Sigmoid colon (tissue), 7 donors: Measurements from ENCODE around the gene SORCS2. TPM values are rescaled to one million over a fixed set of nuclear protein-coding genes. Genes with fewer than 3 reads are reported as not detected.

Experiments
- DNase-seq: peaks from one replicate; pipeline ENCODE4 v3.0.0-alpha.2; 2019
- H3K27ac ChIP-seq, 4 donors: fragments of 200-600 bp; sonication (generic); one replicate each; pipeline ENCODE4 v1.5.1; 2016 to 2019; ENCODE audit warnings: mild to moderate bottlenecking in 1 of 4
- H3K27me3 ChIP-seq, 3 donors: fragments of 200-600 bp; sonication (generic); one replicate each; pipeline ENCODE4 v1.5.1; 2019; ENCODE audit warnings: mild to moderate bottlenecking in 1 of 3
- H3K36me3 ChIP-seq, 4 donors: fragments of 200-600 bp; sonication (generic); one replicate each; pipeline ENCODE4 v1.5.1; 2016 to 2019
- H3K4me1 ChIP-seq, 4 donors: fragments of 200-600 bp; sonication (generic); one replicate each; pipeline ENCODE4 v1.5.1; 2017 to 2019
- H3K4me3 ChIP-seq, 4 donors: fragments of 200-600 bp; sonication (generic); one replicate each; pipeline ENCODE4 v1.5.1; 2017 to 2019; ENCODE audit warnings: mild to moderate bottlenecking in 2 of 4, moderate library complexity in 1 of 4
- H3K9me3 ChIP-seq, 4 donors: fragments of 200-600 bp in 3 of 4; sonication (generic) in 3 of 4; one replicate each; pipeline versions ENCODE4 v1.5.1 to v1.6.1; 2013 to 2019
- EP300 ChIP-seq, 4 donors: sonication (generic); formaldehyde crosslinking; IDR thresholded peaks; one replicate each; pipeline ENCODE4 v1.6.1; 2017; ENCODE audit warnings: antibody characterized with exemption in 4 of 4
- POLR2A ChIP-seq, 2 donors: fragments of 450-650 bp; IDR thresholded peaks; one replicate each; pipeline ENCODE4 v1.6.1; 2016; ENCODE audit warnings: antibody characterized with exemption in 2 of 2, mild to moderate bottlenecking in 2 of 2, moderate library complexity in 2 of 2
- POLR2AphosphoS5 ChIP-seq, 4 donors: sonication (generic); formaldehyde crosslinking; IDR thresholded peaks; one replicate each; pipeline ENCODE4 v1.6.1; 2017; ENCODE audit warnings: antibody characterized with exemption in 4 of 4
- WGBS, 2 donors: extraction: QIAGEN DNeasy Blood & Tissue Kit; methylation state at CpG; one replicate each; pipeline ENCODE4 v1.1.7; 2013; 5-methylcytosine and 5-hydroxymethylcytosine counted together
- intact Hi-C: fragments of 100-400 bp; cut with DNase I; formaldehyde crosslinking; loops from one replicate; pipeline ENCODE4 v1.15.1; 2023
- polyA plus RNA-seq, 3 donors: library from polyadenylated mRNA; stranded (reverse); fragments of 200-250 nt; gene quantifications; one replicate each; pipeline ENCODE4 v1.2.3, GENCODE V29; 2013
- total RNA-seq, 4 donors: library from RNA; depleted of rRNA; stranded (reverse); fragments of >200 nt; gene quantifications; one replicate each; pipeline ENCODE4 v1.1.0, GENCODE V29; 2016
- TF ChIP-seq, protein P1 (sequence below), 4 experiments: fragments of 450-650 bp in 3 of 4; fragments of 200-600 bp in 1 of 4; IDR thresholded peaks; one replicate each; pipeline ENCODE4 v1.5.1; 2016 to 2019; ENCODE audit warnings: antibody characterized with exemption in 4 of 4, mild to moderate bottlenecking in 3 of 4, moderate library complexity in 2 of 4
- donor health status: healthy with polysubstance abuse.
- donor health status: Bipolar disorder and iron deficiency.
- donor health status: healthy.

Gene SORCS2
- total and polyA plus RNA-seq, 7 donors: 1.8 to 6.4 (median 3.9) TPM; not detected in 2

DNA sequence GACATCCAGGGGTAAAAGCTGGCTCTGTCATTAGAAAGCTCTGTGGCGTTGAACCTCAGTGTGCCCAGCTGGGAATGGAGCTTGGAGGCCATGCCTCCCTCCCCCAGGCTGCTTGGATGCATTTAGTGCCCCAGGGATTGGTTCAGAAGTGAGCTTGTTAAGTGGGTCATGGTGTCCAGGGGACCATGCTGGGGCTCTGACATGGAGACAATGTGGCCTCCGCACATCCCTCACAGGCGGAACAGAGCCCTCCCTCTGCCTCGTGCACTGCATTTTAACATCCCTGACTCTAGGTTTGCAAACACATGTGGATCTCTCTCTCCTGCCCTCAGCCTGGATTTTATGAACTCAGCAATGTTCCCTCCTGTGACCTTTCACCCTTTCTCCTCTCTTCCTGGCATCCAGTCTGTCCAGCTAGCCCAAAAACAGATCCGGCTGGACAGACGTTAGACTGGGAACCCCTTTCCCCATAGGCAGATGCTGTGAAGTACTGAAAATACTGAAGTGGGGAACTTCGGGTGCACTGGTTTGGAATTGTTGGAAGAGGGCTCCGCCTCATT, 81.5 kb downstream of the SORCS2 start:
- no peak overlapping the region for H3K4me3 ChIP-seq
- DNase-seq: no peak
- WGBS, 2 donors: 68 to 83% methylated on average over 8 of the region's 8 CpGs
- H3K27me3 ChIP-seq: no peaks in the 10 kb centered on the region
- H3K27ac ChIP-seq: no peak overlapping the region
- TF ChIP-seq POLR2A (IDR thresholded peaks at IDR 0.05) (no peak), POLR2AphosphoS5 (IDR thresholded peaks at IDR 0.05) (no peak), EP300 (IDR thresholded peaks at IDR 0.05) (no peak)
- TF ChIP-seq, protein P1, sequence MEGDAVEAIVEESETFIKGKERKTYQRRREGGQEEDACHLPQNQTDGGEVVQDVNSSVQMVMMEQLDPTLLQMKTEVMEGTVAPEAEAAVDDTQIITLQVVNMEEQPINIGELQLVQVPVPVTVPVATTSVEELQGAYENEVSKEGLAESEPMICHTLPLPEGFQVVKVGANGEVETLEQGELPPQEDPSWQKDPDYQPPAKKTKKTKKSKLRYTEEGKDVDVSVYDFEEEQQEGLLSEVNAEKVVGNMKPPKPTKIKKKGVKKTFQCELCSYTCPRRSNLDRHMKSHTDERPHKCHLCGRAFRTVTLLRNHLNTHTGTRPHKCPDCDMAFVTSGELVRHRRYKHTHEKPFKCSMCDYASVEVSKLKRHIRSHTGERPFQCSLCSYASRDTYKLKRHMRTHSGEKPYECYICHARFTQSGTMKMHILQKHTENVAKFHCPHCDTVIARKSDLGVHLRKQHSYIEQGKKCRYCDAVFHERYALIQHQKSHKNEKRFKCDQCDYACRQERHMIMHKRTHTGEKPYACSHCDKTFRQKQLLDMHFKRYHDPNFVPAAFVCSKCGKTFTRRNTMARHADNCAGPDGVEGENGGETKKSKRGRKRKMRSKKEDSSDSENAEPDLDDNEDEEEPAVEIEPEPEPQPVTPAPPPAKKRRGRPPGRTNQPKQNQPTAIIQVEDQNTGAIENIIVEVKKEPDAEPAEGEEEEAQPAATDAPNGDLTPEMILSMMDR (IDR thresholded peaks at IDR 0.05): no peak
- intact Hi-C loops: no loop called here
- no peaks in the 10 kb centered on the region for H3K4me1 ChIP-seq
- no peaks in the 10 kb centered on the region for H3K9me3 ChIP-seq
- no peaks in the 10 kb centered on the region for H3K36me3 ChIP-seq

GRCh38 chr4:7275067-7275466, 82.7 kb downstream of the SORCS2 start:
- WGBS, 2 donors: 81 to 91% methylated on average over 5 of the region's 5 CpGs
- Histone ChIP-seq H3K27ac (no peak overlapping the region), H3K4me3 (no peak overlapping the region), H3K36me3 (no peaks in the 10 kb centered on the region), H3K9me3 (no peaks in the 10 kb centered on the region), H3K27me3 (no peaks in the 10 kb centered on the region), H3K4me1 (no peaks in the 10 kb centered on the region)
- TF ChIP-seq, protein P1 (IDR thresholded peaks at IDR 0.05): no peak
- TF ChIP-seq EP300 (IDR thresholded peaks at IDR 0.05) (no peak), POLR2AphosphoS5 (IDR thresholded peaks at IDR 0.05) (no peak), POLR2A (IDR thresholded peaks at IDR 0.05) (no peak)
- intact Hi-C loops: no loop called here
- no peak for DNase-seq

- DNase-seq: no peak
- no peak overlapping the region for H3K27ac ChIP-seq
- intact Hi-C loops: no loop called here
- no peak overlapping the region for H3K4me3 ChIP-seq
- no peaks in the 10 kb centered on the region for H3K36me3 ChIP-seq
- TF ChIP-seq, protein P1 (IDR thresholded peaks at IDR 0.05): no peak
- TF ChIP-seq EP300 (IDR thresholded peaks at IDR 0.05) (no peak), POLR2AphosphoS5 (IDR thresholded peaks at IDR 0.05) (no peak), POLR2A (IDR thresholded peaks at IDR 0.05) (no peak)
- 74 to 82% methylated on average over 13 of the region's 13 CpGs for WGBS, 2 donors
- H3K4me1 ChIP-seq: no peaks in the 10 kb centered on the region
- no peaks in the 10 kb centered on the region for H3K9me3 ChIP-seq
- no peaks in the 10 kb centered on the region for H3K27me3 ChIP-seq
Observed at GRCh38 chr4:7275490-7276154, 83.3 kb downstream of the SORCS2 start.

- H3K27ac ChIP-seq: no peak overlapping the region
Observed at GRCh38 chr4:7276515-7276914, 84.2 kb downstream of the SORCS2 start.

More at GRCh38 chr4:7276515-7276914, 84.2 kb downstream of the SORCS2 start:
- WGBS, 2 donors: 72 to 78% methylated on average over 11 of the region's 11 CpGs
- no peaks in the 10 kb centered on the region for H3K36me3 ChIP-seq
- TF ChIP-seq POLR2AphosphoS5 (IDR thresholded peaks at IDR 0.05) (no peak), POLR2A (IDR thresholded peaks at IDR 0.05) (no peak), EP300 (IDR thresholded peaks at IDR 0.05) (no peak)
- TF ChIP-seq, protein P1 (IDR thresholded peaks at IDR 0.05): no peak
- no peak for DNase-seq
- H3K27me3 ChIP-seq: no peaks in the 10 kb centered on the region
- H3K4me3 ChIP-seq: no peak overlapping the region
- intact Hi-C loops: no loop called here
- H3K4me1 ChIP-seq: no peaks in the 10 kb centered on the region
- no peaks in the 10 kb centered on the region for H3K9me3 ChIP-seq
